Kidney (tissue), 14 donors: ENCODE results near the gene NBDY. TPM values are rescaled to one million over a fixed set of nuclear protein-coding genes. Genes with fewer than 3 reads are reported as not detected.

Experiments
- DNase-seq, 5 donors: peaks; one replicate each; pipeline ENCODE4 v3.0.0-alpha.2; 2013 to 2020
- FAIRE-seq: peaks from 2 replicates; lab custom pipeline; 2012; peaks lifted over from hg19 to GRCh38; lab: Jason Lieb, UNC
- H3K27ac ChIP-seq, 2 donors: one replicate each; pipeline ENCODE4 v1.7.0; 2013; ENCODE audit warnings: low read depth in 2 of 2, low read length in 2 of 2, inconsistent platforms in 1 of 2
- H3K27me3 ChIP-seq: one replicate; pipeline ENCODE4 v1.7.1; 2013; ENCODE audit warnings: low read length, inconsistent platforms; ENCODE audit not compliant: control insufficient read depth, insufficient read depth
- H3K36me3 ChIP-seq, 3 donors: one replicate each; pipeline versions ENCODE4 v1.7.0 to v1.7.1; 2013; ENCODE audit warnings: low read length in 3 of 3, control low read depth in 1 of 3, inconsistent platforms in 1 of 3; ENCODE audit not compliant: insufficient read depth in 3 of 3, control insufficient read depth in 2 of 3
- H3K4me1 ChIP-seq, 3 donors: one replicate each; pipeline versions ENCODE4 v1.7.0 to v1.7.1; 2013; ENCODE audit warnings: low read length in 3 of 3, inconsistent platforms in 1 of 3, low read depth in 1 of 3; ENCODE audit not compliant: control insufficient read depth in 2 of 3, insufficient read depth in 2 of 3
- H3K4me3 ChIP-seq, 3 donors: one replicate each; pipeline versions ENCODE4 v1.7.0 to v1.8.1; 2013; ENCODE audit warnings: low read length in 3 of 3, control low read depth in 1 of 3, inconsistent platforms in 1 of 3
- H3K9ac ChIP-seq, 3 donors: one replicate each; pipeline versions ENCODE4 v1.7.0 to v1.7.1; 2013; ENCODE audit warnings: low read length in 3 of 3, control low read depth in 1 of 3, inconsistent platforms in 1 of 3
- H3K9me3 ChIP-seq, 3 donors: one replicate each; pipeline versions ENCODE4 v1.7.0 to v1.7.1; 2013; ENCODE audit warnings: low read length in 3 of 3, control low read depth in 1 of 3, inconsistent platforms in 1 of 3; ENCODE audit not compliant: control insufficient read depth in 2 of 3, insufficient read depth in 1 of 3
- intact Hi-C: fragments of 100-400 bp; cut with DNase I; formaldehyde crosslinking; loops from one replicate; pipeline ENCODE4 v1.11.1; 2022
- polyA plus RNA-seq: library from polyadenylated mRNA; stranded (reverse); fragments of 350-450 nt; fragmentation: Illumina TruSeq; extraction: RNeasy Lipid Tissue Mini Kit (QIAGEN cat#74804); gene quantifications from one replicate; pipeline ENCODE4 v1.2.3, GENCODE V29; 2014; ENCODE audit warnings: low read depth, low replicate concordance; ENCODE audit not compliant: insufficient read depth
- total RNA-seq: library from RNA; stranded (reverse); fragmentation: NEBNext Ultra II Directional; extraction: Animal tissue kit (Norgen Biotek cat#: 25700); gene quantifications from one replicate; pipeline ENCODE4 v1.2.1, GENCODE V29; 2021
- TF ChIP-seq, protein P1 (sequence below): IDR thresholded peaks from 3 replicates; pipeline ENCODE4 v1.5.1; 2012; ENCODE audit warnings: mild to moderate bottlenecking, moderate library complexity, borderline replicate concordance; ENCODE audit not compliant: insufficient read depth; ENCODE audit errors: extremely low read depth
- donor health status: control.
- donor health status: control.
- donor health status: control.
- donor health status: control.
- donor health status: control.
- donor health status: DM: yes; HTN: yes; CAD: no.
- donor health status: Normal renal cell carcinoma (clear cell type).

The NBDY gene
- total and polyA plus RNA-seq, 2 donors from 2014 or later = 50.8 to 88.7 TPM

DNA sequence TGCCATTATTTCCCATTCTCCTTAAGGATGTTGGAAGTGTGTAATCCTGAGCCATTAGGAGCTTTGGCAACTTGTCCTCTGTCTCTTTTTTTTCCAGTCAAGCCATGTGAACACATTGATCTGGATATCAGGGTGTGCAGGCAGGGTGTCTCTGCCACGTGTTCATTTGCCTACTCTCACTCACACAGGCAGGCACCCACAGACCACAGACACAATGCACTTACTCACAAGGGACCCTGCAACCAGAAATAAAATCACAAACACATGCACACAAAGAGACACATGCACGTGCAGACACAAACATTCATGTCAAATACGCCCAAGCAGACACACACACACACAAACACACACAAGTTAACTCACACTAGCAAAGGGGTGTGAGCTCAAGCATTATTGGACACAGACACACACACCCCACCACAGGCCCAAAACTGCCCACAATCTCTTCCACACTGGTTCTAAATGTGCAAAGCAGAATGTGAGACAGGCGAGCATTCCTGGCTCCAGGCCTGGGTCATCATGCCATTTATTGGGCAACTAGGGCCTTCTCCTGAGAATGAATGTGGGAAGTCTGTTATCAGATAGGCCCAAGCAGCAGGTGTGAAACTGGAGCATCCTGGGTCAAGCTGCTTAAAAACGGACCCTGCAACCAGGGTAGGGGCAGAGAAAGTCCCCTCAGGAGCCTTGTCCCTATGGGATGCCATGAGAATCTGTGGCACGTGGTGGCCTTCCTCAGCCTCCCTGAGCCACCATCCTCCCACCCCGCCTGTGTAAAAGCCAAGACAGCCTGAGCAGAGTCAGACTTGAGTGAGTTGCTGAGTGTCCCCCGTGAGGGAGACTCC, 63.4 kb downstream of the NBDY start:
- TF ChIP-seq, protein P1, sequence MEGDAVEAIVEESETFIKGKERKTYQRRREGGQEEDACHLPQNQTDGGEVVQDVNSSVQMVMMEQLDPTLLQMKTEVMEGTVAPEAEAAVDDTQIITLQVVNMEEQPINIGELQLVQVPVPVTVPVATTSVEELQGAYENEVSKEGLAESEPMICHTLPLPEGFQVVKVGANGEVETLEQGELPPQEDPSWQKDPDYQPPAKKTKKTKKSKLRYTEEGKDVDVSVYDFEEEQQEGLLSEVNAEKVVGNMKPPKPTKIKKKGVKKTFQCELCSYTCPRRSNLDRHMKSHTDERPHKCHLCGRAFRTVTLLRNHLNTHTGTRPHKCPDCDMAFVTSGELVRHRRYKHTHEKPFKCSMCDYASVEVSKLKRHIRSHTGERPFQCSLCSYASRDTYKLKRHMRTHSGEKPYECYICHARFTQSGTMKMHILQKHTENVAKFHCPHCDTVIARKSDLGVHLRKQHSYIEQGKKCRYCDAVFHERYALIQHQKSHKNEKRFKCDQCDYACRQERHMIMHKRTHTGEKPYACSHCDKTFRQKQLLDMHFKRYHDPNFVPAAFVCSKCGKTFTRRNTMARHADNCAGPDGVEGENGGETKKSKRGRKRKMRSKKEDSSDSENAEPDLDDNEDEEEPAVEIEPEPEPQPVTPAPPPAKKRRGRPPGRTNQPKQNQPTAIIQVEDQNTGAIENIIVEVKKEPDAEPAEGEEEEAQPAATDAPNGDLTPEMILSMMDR = no peak
- Histone ChIP-seq H3K27ac (no peak overlapping the region), H3K4me3 (no peak overlapping the region), H3K9me3 (no peaks in the 10 kb centered on the region), H3K27me3 (no peaks in the 10 kb centered on the region), H3K9ac (no peak overlapping the region), H3K36me3 (no peaks in the 10 kb centered on the region), H3K4me1 (no peaks in the 10 kb centered on the region)
- FAIRE-seq (no peak), DNase-seq (no peak)
- intact Hi-C loops = no loop called here

DNA sequence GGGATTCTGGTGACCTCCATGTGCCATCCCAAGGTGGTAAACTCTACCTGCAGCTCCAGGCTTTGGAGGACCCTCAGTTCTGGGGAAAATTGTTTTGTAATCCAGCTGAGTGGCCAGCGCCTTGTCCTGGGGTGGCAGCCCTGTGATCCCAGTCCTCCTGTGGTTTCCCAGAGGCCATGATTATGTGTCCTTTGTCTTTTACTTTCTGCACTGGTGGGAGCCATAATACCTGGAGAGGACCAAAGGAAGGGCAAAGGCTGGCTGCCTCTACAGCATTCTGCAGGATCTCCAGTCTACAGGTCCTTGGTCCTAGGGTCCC, 64.0 kb downstream of the NBDY start:
- H3K9ac ChIP-seq = no peak overlapping the region
- TF ChIP-seq, protein P1 = no peak
- H3K4me1 ChIP-seq = no peaks in the 10 kb centered on the region
- no peaks in the 10 kb centered on the region for H3K36me3 ChIP-seq
- no peak overlapping the region for H3K27ac ChIP-seq
- DNase-seq (peak in 1 of 5 donors; percentile 8), FAIRE-seq (no peak)
- no peaks in the 10 kb centered on the region for H3K9me3 ChIP-seq
- intact Hi-C loops = no loop called here
- no peak overlapping the region for H3K4me3 ChIP-seq
- no peaks in the 10 kb centered on the region for H3K27me3 ChIP-seq

DNA sequence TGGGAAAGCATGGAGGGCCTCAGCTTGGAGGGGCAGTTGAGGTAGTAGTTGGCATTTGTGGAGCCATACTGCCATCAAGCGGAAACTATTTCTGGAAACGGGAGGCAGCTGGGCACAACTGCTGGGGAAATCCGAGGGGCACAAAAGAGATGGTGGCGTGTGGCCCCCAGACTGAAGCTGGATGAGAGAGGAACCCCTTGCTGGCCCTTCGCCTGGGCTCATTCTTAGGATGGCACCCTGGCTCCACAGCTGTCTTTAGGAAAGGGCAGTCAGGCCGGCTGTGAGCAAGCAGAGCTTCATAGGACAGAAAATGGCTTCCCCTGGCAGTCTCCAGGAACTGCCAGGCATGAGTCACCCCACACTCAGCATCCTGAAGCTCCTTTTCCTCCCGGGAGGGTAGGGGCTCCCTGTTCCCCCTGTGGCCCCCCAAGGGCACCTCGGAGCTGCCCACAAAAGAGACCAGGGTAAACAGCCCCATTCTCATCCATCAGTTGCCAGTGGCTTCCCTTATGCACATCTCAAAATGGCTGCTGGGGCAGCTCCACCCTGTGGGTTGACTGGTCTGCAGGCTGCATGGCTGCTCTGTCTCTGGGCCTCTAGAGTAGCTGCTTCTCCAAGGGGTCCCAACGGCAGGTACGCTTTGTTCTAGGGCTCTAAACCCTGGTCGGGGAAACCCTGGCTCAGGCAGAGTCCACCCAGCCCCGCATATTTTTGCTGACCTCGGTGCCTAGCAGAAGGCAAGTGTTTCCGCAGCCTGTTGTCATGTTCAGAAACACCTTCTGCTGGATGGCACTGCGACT, 64.7 kb downstream of the NBDY start:
- Histone ChIP-seq H3K27ac (no peak overlapping the region), H3K36me3 (no peaks in the 10 kb centered on the region), H3K9me3 (no peaks in the 10 kb centered on the region), H3K4me1 (no peaks in the 10 kb centered on the region), H3K27me3 (no peaks in the 10 kb centered on the region), H3K9ac (no peak overlapping the region), H3K4me3 (no peak overlapping the region)
- TF ChIP-seq, protein P1 = no peak
- DNase-seq (peak in 1 of 5 donors; percentile 52), FAIRE-seq (no peak)
- intact Hi-C loops = no loop called here
